PC-9 (cell line): ENCODE results near the gene GRIP1. TPM values are rescaled to one million over a fixed set of nuclear protein-coding genes. Genes with fewer than 3 reads are reported as not detected.

Source experiments
- BruUV-seq: library from RNA; stranded (reverse); fragments of 400-500 nt; replicated peaks from 2 replicates; lab custom pipeline; 2021; lab: Mats Ljungman, UMichigan
- CTCF ChIA-PET: fragments of 300-600 bp; sonication (Branson Sonifier 250); formaldehyde crosslinking; loops from one replicate; lab custom pipeline; 2022; ENCODE audit warnings: antibody characterized with exemption; lab: Charles Lee
- POLR2A ChIA-PET: fragments of 300-600 bp; sonication (Branson Sonifier 250); formaldehyde crosslinking; loops from one replicate; lab custom pipeline; 2022; ENCODE audit warnings: antibody characterized with exemption; ENCODE audit not compliant: unreplicated experiment; lab: Charles Lee
- DNase-seq, 2 experiments: peaks; one replicate each; pipeline versions ENCODE4 v3.0.0 to v3.0.0-alpha.2; 2015 to 2022; ENCODE audit warnings: mixed read lengths in 1 of 2
- H2AFZ ChIP-seq: fragments of 200-600 bp; sonication (generic); 2 replicates; pipeline ENCODE4 v1.8.1; 2017; ENCODE audit warnings: antibody characterized with exemption
- H3F3A ChIP-seq: fragments of 200-600 bp; sonication (generic); 2 replicates; pipeline ENCODE4 v1.8.1; 2017; ENCODE audit warnings: antibody characterized with exemption, mild to moderate bottlenecking, low read depth; ENCODE audit not compliant: insufficient read depth
- H3K27ac ChIP-seq: fragments of 200-600 bp; sonication (generic); 2 replicates; pipeline ENCODE4 v1.6.1; 2016; ENCODE audit warnings: mixed run types
- H3K27me3 ChIP-seq: fragments of 200-600 bp; sonication (generic); 2 replicates; pipeline ENCODE4 v1.6.1; 2016; ENCODE audit warnings: low read depth, mixed run types; ENCODE audit not compliant: insufficient read depth
- H3K36me3 ChIP-seq: fragments of 200-600 bp; sonication (generic); 2 replicates; pipeline ENCODE4 v1.6.1; 2016; ENCODE audit warnings: low read depth, mixed run types
- H3K4me1 ChIP-seq: fragments of 200-600 bp; sonication (generic); replicated peaks from 2 replicates; pipeline ENCODE4 v1.6.1; 2016; ENCODE audit warnings: mixed run types; ENCODE audit not compliant: insufficient read depth
- H3K4me2 ChIP-seq: fragments of 200-600 bp; sonication (generic); 2 replicates; pipeline ENCODE4 v1.6.1; 2017; ENCODE audit warnings: mixed run types
- H3K4me3 ChIP-seq: fragments of 200-600 bp; sonication (generic); 2 replicates; pipeline ENCODE4 v1.6.1; 2016; ENCODE audit warnings: mixed run types
- H3K79me2 ChIP-seq: fragments of 200-600 bp; sonication (generic); 2 replicates; pipeline ENCODE4 v1.6.1; 2017; ENCODE audit warnings: low read depth, mixed run types
- H3K9me2 ChIP-seq: fragments of 200-600 bp; sonication (generic); 2 replicates; pipeline ENCODE4 v1.8.1; 2017; ENCODE audit warnings: mild to moderate bottlenecking; ENCODE audit not compliant: insufficient read depth
- H3K9me3 ChIP-seq: fragments of 200-600 bp; sonication (generic); 2 replicates; pipeline ENCODE4 v1.8.1; 2016; ENCODE audit warnings: low read depth; ENCODE audit not compliant: insufficient read depth
- H4K20me1 ChIP-seq: fragments of 200-600 bp; sonication (generic); 2 replicates; pipeline ENCODE4 v1.8.1; 2017; ENCODE audit not compliant: insufficient read depth
- CTCF ChIP-seq: fragments of 200-600 bp; sonication (generic); conservative IDR thresholded peaks from 2 replicates; pipeline ENCODE4 v1.6.1; 2017; ENCODE audit warnings: mixed run types, antibody characterized with exemption, mild to moderate bottlenecking, moderate library complexity
- EZH2 ChIP-seq: fragments of 200-600 bp; sonication (generic); IDR thresholded peaks from 2 replicates; pipeline ENCODE4 v1.8.0; 2017; ENCODE audit warnings: antibody characterized with exemption, low read depth
- intact Hi-C: fragments of 100-400 bp; cut with micrococcal nuclease; formaldehyde crosslinking; loops from one replicate; pipeline ENCODE4 v1.10.0; 2022; ENCODE audit not compliant: unreplicated experiment
- total RNA-seq: library from RNA; stranded (reverse); gene quantifications from 2 replicates; pipeline ENCODE4 v1.2.3, GENCODE V29; 2021

The GRIP1 gene
- total RNA-seq, 1 experiment from 2014 or later = 16.0 TPM

- POLR2A ChIA-PET = no interaction called here
- Histone ChIP-seq H3K79me2 (no peaks in the 10 kb centered on the region), H3K36me3 (no peaks in the 10 kb centered on the region), H3K27ac (no peak overlapping the region), H3K27me3 (no peaks in the 10 kb centered on the region), H3K9me3 (no peaks in the 10 kb centered on the region), H2AFZ (no peak overlapping the region), H3K4me3 (no peak overlapping the region), H3K9me2 (no peaks in the 10 kb centered on the region), H3F3A (peaks cover 2% of the 10 kb centered on the region; the same call in 1 of the 2 replicates), H3K4me1 (no peaks in the 10 kb centered on the region), H4K20me1 (no peaks in the 10 kb centered on the region), H3K4me2 (no peak overlapping the region)
- CTCF ChIA-PET = no interaction called here
- no peak for DNase-seq
- intact Hi-C loops = no loop called here
- no peak for TF ChIP-seq CTCF
- BruUV-seq = no TSS peak
Observed at GRCh38 chr12:66503746-66504145, 175.1 kb downstream of the GRIP1 start.

- ChIA-PET POLR2A (no interaction called here), CTCF (interaction anchor here (0.6 kb wide), 1 partner anchor 1193 kb away, joined by 3 read pairs; no protein-coding TSS in a partner anchor)
- no peak for DNase-seq
- Histone ChIP-seq H3K4me3 (no peak overlapping the region), H4K20me1 (no peaks in the 10 kb centered on the region), H3K9me2 (no peaks in the 10 kb centered on the region), H3K27me3 (no peaks in the 10 kb centered on the region), H3K4me1 (no peaks in the 10 kb centered on the region), H3K4me2 (no peak overlapping the region), H2AFZ (no peak overlapping the region), H3K27ac (no peak overlapping the region), H3K79me2 (no peaks in the 10 kb centered on the region), H3K36me3 (no peaks in the 10 kb centered on the region), H3F3A (peaks cover 2% of the 10 kb centered on the region; the same call in 1 of the 2 replicates), H3K9me3 (no peaks in the 10 kb centered on the region; the same call in 1 of the 2 replicates)
- BruUV-seq = no TSS peak
- TF ChIP-seq CTCF (no peak), EZH2 (no peak)
- intact Hi-C loops = no loop called here
Observed at GRCh38 chr12:66502911-66503310, 176.0 kb downstream of the GRIP1 start.

DNA sequence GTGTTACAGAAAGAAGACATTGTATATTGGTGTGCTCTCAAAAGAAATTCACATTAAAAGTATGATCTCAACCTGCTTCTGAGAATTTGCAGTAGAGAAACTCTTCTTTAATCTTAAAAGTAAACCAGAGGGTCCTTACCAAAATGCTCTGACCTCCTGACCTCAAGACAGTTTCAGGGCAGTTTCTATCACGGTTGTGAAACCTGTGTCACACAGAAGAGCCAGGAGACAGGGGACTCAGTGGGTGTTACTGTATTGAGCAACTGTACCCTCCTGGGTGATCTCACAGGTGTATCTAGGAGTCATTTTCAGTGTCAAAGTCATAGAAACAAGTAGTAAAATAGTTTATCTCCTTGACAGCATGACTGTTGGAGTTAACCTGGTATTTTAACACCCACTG, 178.0 kb downstream of the GRIP1 start:
- ChIA-PET CTCF (no interaction called here), POLR2A (no interaction called here)
- Histone ChIP-seq H3K27ac (no peak overlapping the region), H3K4me1 (no peaks in the 10 kb centered on the region), H3F3A (no peaks in the 10 kb centered on the region), H3K36me3 (no peaks in the 10 kb centered on the region), H4K20me1 (no peaks in the 10 kb centered on the region), H3K27me3 (no peaks in the 10 kb centered on the region), H2AFZ (no peak overlapping the region), H3K9me3 (no peaks in the 10 kb centered on the region; the same call in 1 of the 2 replicates), H3K4me3 (no peak overlapping the region), H3K79me2 (no peaks in the 10 kb centered on the region), H3K9me2 (no peaks in the 10 kb centered on the region), H3K4me2 (no peak overlapping the region)
- TF ChIP-seq EZH2 (no peak), CTCF (no peak)
- no peak for DNase-seq
- intact Hi-C loops = no loop called here
- no TSS peak for BruUV-seq
